Astrocyte (in vitro differentiated cells and primary cell): Measurements from ENCODE around the gene VGLL3. TPM values are rescaled to one million over a fixed set of nuclear protein-coding genes. Genes with fewer than 3 reads are reported as not detected.

ENCODE experiments used
- DNase-seq: peaks from one replicate; pipeline ENCODE4 v3.0.0-alpha.2; 2010; ENCODE audit warnings: low read depth
- FAIRE-seq: peaks from 2 replicates; lab custom pipeline; 2011; peaks lifted over from hg19 to GRCh38; lab: Jason Lieb, UNC
- H2AFZ ChIP-seq: 2 replicates; pipeline ENCODE4 v1.6.0; 2012; ENCODE audit warnings: low read depth, low read length, inconsistent platforms
- H3K27ac ChIP-seq: 2 replicates; pipeline ENCODE4 v1.5.1; 2011; ENCODE audit warnings: low read depth, low read length, inconsistent platforms
- H3K27me3 ChIP-seq: 2 replicates; pipeline ENCODE4 v1.6.0; 2011; ENCODE audit warnings: low read length, inconsistent platforms; ENCODE audit not compliant: insufficient read depth
- H3K36me3 ChIP-seq: 2 replicates; pipeline ENCODE4 v1.5.1; 2011; ENCODE audit warnings: low read length, inconsistent platforms; ENCODE audit not compliant: insufficient read depth
- H3K4me1 ChIP-seq: 2 replicates; pipeline ENCODE4 v1.5.1; 2011; ENCODE audit warnings: low read length, inconsistent platforms; ENCODE audit not compliant: insufficient read depth
- H3K4me2 ChIP-seq: 2 replicates; pipeline ENCODE4 v1.6.0; 2012; ENCODE audit warnings: low read length, inconsistent platforms
- H3K4me3 ChIP-seq: 2 replicates; pipeline ENCODE4 v1.5.1; 2011; ENCODE audit warnings: low read depth, mild to moderate bottlenecking, low read length, inconsistent platforms; ENCODE audit not compliant: insufficient read depth
- H3K79me2 ChIP-seq: 2 replicates; pipeline ENCODE4 v1.6.0; 2012; ENCODE audit warnings: mild to moderate bottlenecking, low read length, inconsistent platforms; ENCODE audit not compliant: insufficient read depth
- H3K9ac ChIP-seq: 2 replicates; pipeline ENCODE4 v1.6.0; 2012; ENCODE audit warnings: mild to moderate bottlenecking, low read length, inconsistent platforms
- H3K9me3 ChIP-seq: 2 replicates; pipeline ENCODE4 v1.5.1; 2012; ENCODE audit warnings: low read depth, mild to moderate bottlenecking, low read length, inconsistent platforms; ENCODE audit not compliant: insufficient read depth
- H4K20me1 ChIP-seq: 2 replicates; pipeline ENCODE4 v1.6.0; 2012; ENCODE audit warnings: low read length, inconsistent platforms; ENCODE audit not compliant: insufficient read depth
- H3K27ac Mint-ChIP-seq: one replicate; pipeline ENCODE4 v1.8.0; 2021; ENCODE audit warnings: mild to moderate bottlenecking, mixed read lengths; ENCODE audit not compliant: unreplicated experiment
- H3K27me3 Mint-ChIP-seq: one replicate; pipeline ENCODE4 v1.8.0; 2021; ENCODE audit warnings: low read depth, mixed read lengths; ENCODE audit not compliant: unreplicated experiment
- H3K36me3 Mint-ChIP-seq: one replicate; pipeline ENCODE4 v1.8.0; 2021; ENCODE audit warnings: low read depth, mixed read lengths; ENCODE audit not compliant: unreplicated experiment
- H3K4me1 Mint-ChIP-seq: one replicate; pipeline ENCODE4 v1.8.0; 2021; ENCODE audit warnings: low read depth, mixed read lengths; ENCODE audit not compliant: unreplicated experiment
- H3K4me3 Mint-ChIP-seq: one replicate; pipeline ENCODE4 v1.8.0; 2021; ENCODE audit warnings: mild to moderate bottlenecking, moderate library complexity, mixed read lengths; ENCODE audit not compliant: unreplicated experiment
- H3K9me3 Mint-ChIP-seq: one replicate; pipeline ENCODE4 v1.8.0; 2021; ENCODE audit warnings: mild to moderate bottlenecking, mixed read lengths; ENCODE audit not compliant: unreplicated experiment
- EZH2 ChIP-seq: IDR thresholded peaks from 2 replicates; pipeline ENCODE4 v1.6.1; 2012; ENCODE audit warnings: mild to moderate bottlenecking, low read length, inconsistent platforms; ENCODE audit not compliant: insufficient read depth
- total RNA-seq: library from RNA; stranded (reverse); gene quantifications from 2 replicates; pipeline ENCODE4 v1.2.1, GENCODE V29; 2021
- TF ChIP-seq, protein P1 (sequence below): IDR thresholded peaks from 2 replicates; pipeline ENCODE4 v1.5.1; 2011; ENCODE audit warnings: low read depth, mild to moderate bottlenecking, inconsistent platforms, low read length, moderate library complexity; ENCODE audit not compliant: insufficient read depth

The VGLL3 gene
- total RNA-seq, 1 donor from 2014 or later, result 63.7 TPM

- Mint-ChIP-seq H3K4me1 (peaks cover 28% of the 10 kb centered on the region), H3K9me3 (peaks cover 2% of the 10 kb centered on the region), H3K4me3 (no peak overlapping the region), H3K27me3 (no peaks in the 10 kb centered on the region), H3K36me3 (no peaks in the 10 kb centered on the region), H3K27ac (no peak overlapping the region)
- Histone ChIP-seq H3K36me3 (no peaks in the 10 kb centered on the region), H3K4me1 (no peaks in the 10 kb centered on the region), H3K27me3 (no peaks in the 10 kb centered on the region), H3K4me2 (no peak overlapping the region), H3K79me2 (no peaks in the 10 kb centered on the region), H3K9ac (no peak overlapping the region), H4K20me1 (no peaks in the 10 kb centered on the region), H3K9me3 (no peaks in the 10 kb centered on the region), H3K4me3 (no peak overlapping the region), H3K27ac (no peak overlapping the region), H2AFZ (no peak overlapping the region)
- peak; percentile 17 for FAIRE-seq
- TF ChIP-seq EZH2, result no peak
- TF ChIP-seq, protein P1, sequence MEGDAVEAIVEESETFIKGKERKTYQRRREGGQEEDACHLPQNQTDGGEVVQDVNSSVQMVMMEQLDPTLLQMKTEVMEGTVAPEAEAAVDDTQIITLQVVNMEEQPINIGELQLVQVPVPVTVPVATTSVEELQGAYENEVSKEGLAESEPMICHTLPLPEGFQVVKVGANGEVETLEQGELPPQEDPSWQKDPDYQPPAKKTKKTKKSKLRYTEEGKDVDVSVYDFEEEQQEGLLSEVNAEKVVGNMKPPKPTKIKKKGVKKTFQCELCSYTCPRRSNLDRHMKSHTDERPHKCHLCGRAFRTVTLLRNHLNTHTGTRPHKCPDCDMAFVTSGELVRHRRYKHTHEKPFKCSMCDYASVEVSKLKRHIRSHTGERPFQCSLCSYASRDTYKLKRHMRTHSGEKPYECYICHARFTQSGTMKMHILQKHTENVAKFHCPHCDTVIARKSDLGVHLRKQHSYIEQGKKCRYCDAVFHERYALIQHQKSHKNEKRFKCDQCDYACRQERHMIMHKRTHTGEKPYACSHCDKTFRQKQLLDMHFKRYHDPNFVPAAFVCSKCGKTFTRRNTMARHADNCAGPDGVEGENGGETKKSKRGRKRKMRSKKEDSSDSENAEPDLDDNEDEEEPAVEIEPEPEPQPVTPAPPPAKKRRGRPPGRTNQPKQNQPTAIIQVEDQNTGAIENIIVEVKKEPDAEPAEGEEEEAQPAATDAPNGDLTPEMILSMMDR, result no peak
- DNase-seq, result no peak
Measured at GRCh38 chr3:86930181-86930580, 60.8 kb downstream of the VGLL3 start.

- FAIRE-seq (peak; percentile 63), DNase-seq (peak; percentile 62)
- peaks cover 25% of the 10 kb centered on the region for H3K4me1 Mint-ChIP-seq
Measured at GRCh38 chr3:86929046-86929445, 61.9 kb downstream of the VGLL3 start.

DNA sequence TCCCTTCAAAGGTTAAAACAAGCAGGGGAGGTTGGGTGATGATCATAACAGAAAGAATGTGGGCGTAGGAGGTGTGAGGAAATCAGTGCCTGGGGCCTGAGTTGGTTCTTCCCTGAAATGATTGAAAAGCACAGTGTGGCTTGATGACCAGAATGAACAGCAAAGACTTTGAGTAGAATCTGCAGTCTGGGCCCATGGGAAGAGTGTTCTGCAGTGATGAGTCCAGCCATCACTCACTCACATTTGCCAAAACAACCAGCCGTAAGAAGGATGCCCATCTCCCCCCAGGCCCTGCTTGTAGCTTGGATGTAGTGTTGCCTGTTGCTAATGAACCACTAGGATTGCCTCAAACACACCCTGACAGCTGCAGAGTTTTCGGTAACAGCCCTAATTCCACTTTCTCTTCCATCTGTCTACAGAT lies 67.9 kb downstream of the VGLL3 start:
- peak; percentile 87 for FAIRE-seq

More at GRCh38 chr3:86929046-86929445, 61.9 kb downstream of the VGLL3 start:
- H3K27ac ChIP-seq, result no peak overlapping the region
- H3K9me3 ChIP-seq, result no peaks in the 10 kb centered on the region
- no peaks in the 10 kb centered on the region for H3K36me3 Mint-ChIP-seq
- H3K4me3 Mint-ChIP-seq, result no peak overlapping the region
- no peaks in the 10 kb centered on the region for H3K27me3 ChIP-seq
- H3K4me3 ChIP-seq, result no peak overlapping the region
- no peak overlapping the region for H3K4me2 ChIP-seq
- H3K27me3 Mint-ChIP-seq, result no peaks in the 10 kb centered on the region
- H3K36me3 ChIP-seq, result no peaks in the 10 kb centered on the region
- H2AFZ ChIP-seq, result no peak overlapping the region
- H4K20me1 ChIP-seq, result no peaks in the 10 kb centered on the region
- H3K9me3 Mint-ChIP-seq, result peaks cover 2% of the 10 kb centered on the region
- no peak overlapping the region for H3K27ac Mint-ChIP-seq
- no peak for TF ChIP-seq EZH2
- TF ChIP-seq, protein P1, result no peak
- no peaks in the 10 kb centered on the region for H3K79me2 ChIP-seq
- no peak overlapping the region for H3K9ac ChIP-seq
- no peaks in the 10 kb centered on the region for H3K4me1 ChIP-seq

More for the DNA sequence above, 67.9 kb downstream of the VGLL3 start:
- Mint-ChIP-seq H3K36me3 (no peaks in the 10 kb centered on the region), H3K4me3 (no peak overlapping the region), H3K27me3 (no peaks in the 10 kb centered on the region), H3K4me1 (peaks cover 18% of the 10 kb centered on the region), H3K27ac (peak overlapping the region; percentile 29), H3K9me3 (no peaks in the 10 kb centered on the region)
- Histone ChIP-seq H3K36me3 (no peaks in the 10 kb centered on the region), H2AFZ (peak overlapping the region; percentile 37), H3K4me3 (no peak overlapping the region), H3K27me3 (no peaks in the 10 kb centered on the region), H3K4me2 (peak overlapping the region; percentile 39), H3K4me1 (peaks cover 8% of the 10 kb centered on the region), H3K9ac (no peak overlapping the region), H4K20me1 (no peaks in the 10 kb centered on the region), H3K79me2 (no peaks in the 10 kb centered on the region), H3K27ac (peak overlapping the region; percentile 30), H3K9me3 (no peaks in the 10 kb centered on the region)
- TF ChIP-seq EZH2, result no peak
- TF ChIP-seq, protein P1, result no peak
- peak; percentile 80 for DNase-seq
